Urinary bladder (tissue), 4 donors: ENCODE results near the gene STAT5A. TPM values are rescaled to one million over a fixed set of nuclear protein-coding genes. Genes with fewer than 3 reads are reported as not detected.
"Not testable (repeated sequence)": the region's sequence is repeated elsewhere in the genome, so short reads cannot be mapped to it uniquely, and the experiment has no call there.

ENCODE experiments used
- DNase-seq: peaks from one replicate; pipeline ENCODE4 v3.0.0-alpha.2; 2015; ENCODE audit errors: extremely low spot score
- H3K27ac ChIP-seq: one replicate; pipeline ENCODE4 v1.5.1; 2013; ENCODE audit warnings: low read depth, mild to moderate bottlenecking, moderate library complexity
- H3K36me3 ChIP-seq: one replicate; pipeline ENCODE4 v1.6.1; 2013; ENCODE audit warnings: mild to moderate bottlenecking, moderate library complexity; ENCODE audit not compliant: insufficient read depth
- H3K4me1 ChIP-seq: one replicate; pipeline ENCODE4 v1.6.1; 2013; ENCODE audit warnings: mild to moderate bottlenecking, moderate library complexity; ENCODE audit not compliant: insufficient read depth
- H3K4me3 ChIP-seq: one replicate; pipeline ENCODE4 v1.5.1; 2013; ENCODE audit warnings: low read depth, low read length
- WGBS: extraction: QIAGEN DNeasy Blood & Tissue Kit; methylation state at CpG from one replicate; pipeline ENCODE4 v1.1.7; 2013; 5-methylcytosine and 5-hydroxymethylcytosine counted together
- polyA plus RNA-seq: library from polyadenylated mRNA; stranded (reverse); fragments of 200-250 nt; gene quantifications from one replicate; pipeline ENCODE4 v1.2.3, GENCODE V29; 2013
- total RNA-seq: library from RNA; depleted of rRNA; stranded (reverse); fragments of >200 nt; gene quantifications from one replicate; pipeline ENCODE4 v1.2.3, GENCODE V29; 2014
- donor health status: healthy with polysubstance abuse.
- donor health status: healthy.

The STAT5A gene
- total and polyA plus RNA-seq, 2 donors = 14.9 to 34.0 TPM

GRCh38 chr17:42312035-42312284, 23.7 kb downstream of the STAT5A start:
- no peak for DNase-seq
- Histone ChIP-seq H3K4me3 (no peak overlapping the region), H3K27ac (peak overlapping the region; percentile 65), H3K36me3 (no peaks in the 10 kb centered on the region), H3K4me1 (no peaks in the 10 kb centered on the region)
- WGBS = 18% methylated on average over 5 of the region's 5 CpGs

- Histone ChIP-seq H3K27ac (peak overlapping the region; percentile 65), H3K4me3 (no peak overlapping the region), H3K36me3 (no peaks in the 10 kb centered on the region), H3K4me1 (no peaks in the 10 kb centered on the region)
- 15% methylated on average over 54 of the region's 54 CpGs for whole genome bisulfite sequencing
- DNase-seq = no peak
Measured at GRCh38 chr17:42312285-42313130, 24.2 kb downstream of the STAT5A start.

GRCh38 chr17:42313389-42313772, 25.1 kb downstream of the STAT5A start:
- no peak for DNase-seq
- Histone ChIP-seq H3K4me3 (no peak overlapping the region), H3K27ac (no peak overlapping the region), H3K36me3 (no peaks in the 10 kb centered on the region), H3K4me1 (no peaks in the 10 kb centered on the region)
- WGBS = 86% methylated on average over 4 of the region's 4 CpGs

- no peaks in the 10 kb centered on the region for H3K36me3 ChIP-seq
- WGBS = 81% methylated on average over 14 of the region's 14 CpGs
Measured at GRCh38 chr17:42313773-42314566, 25.7 kb downstream of the STAT5A start.

GRCh38 chr17:42315402-42316156, 27.3 kb downstream of the STAT5A start:
- no peak for DNase-seq
- no peak overlapping the region for H3K4me3 ChIP-seq
- 81% methylated on average over 10 of the region's 10 CpGs for whole genome bisulfite sequencing
- H3K36me3 ChIP-seq = no peaks in the 10 kb centered on the region
- H3K27ac ChIP-seq = no peak overlapping the region
- H3K4me1 ChIP-seq = no peaks in the 10 kb centered on the region

More at GRCh38 chr17:42313773-42314566, 25.7 kb downstream of the STAT5A start:
- Histone ChIP-seq H3K27ac (no peak overlapping the region), H3K4me1 (no peaks in the 10 kb centered on the region), H3K4me3 (no peak overlapping the region)
- no peak for DNase-seq

- Histone ChIP-seq H3K36me3 (no peaks in the 10 kb centered on the region), H3K4me3 (no peak overlapping the region), H3K4me1 (no peaks in the 10 kb centered on the region), H3K27ac (no peak overlapping the region)
- no peak for DNase-seq
- 87% methylated on average over 4 of the region's 4 CpGs for WGBS
Measured at GRCh38 chr17:42316755-42317154, 28.5 kb downstream of the STAT5A start.

GRCh38 chr17:42317266-42317845, 29.1 kb downstream of the STAT5A start:
- no peak for DNase-seq
- 74% methylated on average over 5 of the region's 5 CpGs for WGBS
- H3K36me3 ChIP-seq = peaks cover 2% of the 10 kb centered on the region
- H3K4me3 ChIP-seq = no peak overlapping the region
- H3K4me1 ChIP-seq = no peaks in the 10 kb centered on the region
- no peak overlapping the region for H3K27ac ChIP-seq

- not testable (repeated sequence) for H3K4me3 ChIP-seq, H3K36me3 ChIP-seq, H3K4me1 ChIP-seq, H3K27ac ChIP-seq, DNase-seq
- 96% methylated on average over 6 of the region's 6 CpGs for WGBS
Measured at GRCh38 chr17:42317967-42318366, 29.7 kb downstream of the STAT5A start.

GRCh38 chr17:42321555-42321954, 33.3 kb downstream of the STAT5A start:
- H3K36me3 ChIP-seq = peaks cover 2% of the 10 kb centered on the region
- no peaks in the 10 kb centered on the region for H3K4me1 ChIP-seq
- 88% methylated on average over 4 of the region's 4 CpGs for WGBS
- no peak overlapping the region for H3K4me3 ChIP-seq
- DNase-seq = no peak
- no peak overlapping the region for H3K27ac ChIP-seq

- no peaks in the 10 kb centered on the region for H3K4me1 ChIP-seq
- DNase-seq = peak; percentile 80
- H3K27ac ChIP-seq = no peak overlapping the region
- WGBS = 39% methylated on average over 10 of the region's 10 CpGs
- no peak overlapping the region for H3K4me3 ChIP-seq
- peaks cover 2% of the 10 kb centered on the region for H3K36me3 ChIP-seq
Measured at GRCh38 chr17:42322382-42323267, 34.3 kb downstream of the STAT5A start.

GRCh38 chr17:42323268-42323773, 35.0 kb downstream of the STAT5A start:
- 84% methylated on average over 5 of the region's 5 CpGs for WGBS
- peaks cover 2% of the 10 kb centered on the region for H3K36me3 ChIP-seq

GRCh38 chr17:42325026-42325425, 36.7 kb downstream of the STAT5A start:
- no peak overlapping the region for H3K27ac ChIP-seq
- no peak for DNase-seq
- no peaks in the 10 kb centered on the region for H3K4me1 ChIP-seq
- no peak overlapping the region for H3K4me3 ChIP-seq
- peaks cover 2% of the 10 kb centered on the region for H3K36me3 ChIP-seq
- 54% methylated on average over 7 of the region's 7 CpGs for WGBS

More at GRCh38 chr17:42323268-42323773, 35.0 kb downstream of the STAT5A start:
- Histone ChIP-seq H3K27ac (no peak overlapping the region), H3K4me3 (no peak overlapping the region), H3K4me1 (no peaks in the 10 kb centered on the region)
- no peak for DNase-seq
